Colonic mucosa (tissue), 4 donors: ENCODE results near the gene LRRC25. TPM values are rescaled to one million over a fixed set of nuclear protein-coding genes. Genes with fewer than 3 reads are reported as not detected.

Source experiments
- DNase-seq: peaks from one replicate; pipeline ENCODE4 v3.0.0-alpha.2; 2020
- H3K27ac ChIP-seq: fragments of 200-600 bp; one replicate; pipeline ENCODE4 v1.8.0; 2021
- H3K27me3 ChIP-seq: fragments of 200-600 bp; one replicate; pipeline ENCODE4 v1.8.0; 2021
- H3K36me3 ChIP-seq: fragments of 200-600 bp; one replicate; pipeline ENCODE4 v1.8.0; 2021
- H3K4me1 ChIP-seq: fragments of 200-600 bp; one replicate; pipeline ENCODE4 v1.8.0; 2021; ENCODE audit warnings: mild to moderate bottlenecking
- H3K4me3 ChIP-seq: fragments of 200-600 bp; one replicate; pipeline ENCODE4 v1.8.0; 2021
- H3K9ac ChIP-seq, 2 donors: one replicate each; pipeline ENCODE4 v1.7.0; 2013; ENCODE audit warnings: control low read depth in 2 of 2, low read depth in 2 of 2, low read length in 2 of 2
- H3K9me3 ChIP-seq: fragments of 200-600 bp; one replicate; pipeline ENCODE4 v1.8.0; 2021
- CTCF ChIP-seq: fragments of 200-600 bp; IDR thresholded peaks from one replicate; pipeline ENCODE4 v1.8.0; 2022; ENCODE audit warnings: antibody characterized with exemption, mild to moderate bottlenecking
- intact Hi-C: fragments of 100-400 bp; cut with DNase I; formaldehyde crosslinking; loops from one replicate; pipeline ENCODE4 v1.14.1; 2022
- total RNA-seq, 2 donors: library from RNA; stranded (reverse); fragmentation: NEBNext Ultra II Directional in 1 of 2; extraction: Animal tissue kit (Norgen Biotek cat#: 25700) in 1 of 2; gene quantifications; one replicate each; pipeline ENCODE4 v1.2.1, GENCODE V29; 2021
- donor health status: healthy.
- donor health status: DM: no; HTN: no; CAD: no.
- donor health status: DM: no; HTN: no; CAD: no.

LRRC25 gene
- total RNA-seq, 2 donors from 2014 or later = 1.4 to 3.9 TPM

- Histone ChIP-seq H3K4me3 (no peak overlapping the region), H3K4me1 (peaks cover 6% of the 10 kb centered on the region), H3K36me3 (no peaks in the 10 kb centered on the region), H3K9me3 (no peaks in the 10 kb centered on the region), H3K27ac (peak overlapping the region; percentile 73), H3K27me3 (peaks cover 10% of the 10 kb centered on the region), H3K9ac (peak overlapping the region; percentile 43 to 74)
- intact Hi-C loops = no loop called here
- peak; percentile 37 for TF ChIP-seq CTCF
- DNase-seq = peak; percentile 89
Observed at GRCh38 chr19:18401580-18402112, 4.2 kb upstream of the LRRC25 start.

GRCh38 chr19:18399008-18399407 is 1.6 kb upstream of the LRRC25 start:
- Histone ChIP-seq H3K4me3 (no peak overlapping the region), H3K27ac (no peak overlapping the region), H3K9ac (no peak overlapping the region), H3K36me3 (no peaks in the 10 kb centered on the region), H3K4me1 (peaks cover 6% of the 10 kb centered on the region), H3K9me3 (no peaks in the 10 kb centered on the region), H3K27me3 (peaks cover 10% of the 10 kb centered on the region)
- peak; percentile 62 for DNase-seq
- intact Hi-C loops = no loop called here
- TF ChIP-seq CTCF = no peak

GRCh38 chr19:18396471-18397241 is 766 bp downstream of the LRRC25 start:
- peaks cover 10% of the 10 kb centered on the region for H3K27me3 ChIP-seq
- peak overlapping the region; percentile 33 for H3K4me3 ChIP-seq
- H3K9ac ChIP-seq = peak overlapping the region; percentile 50 to 55
- peaks cover 6% of the 10 kb centered on the region for H3K4me1 ChIP-seq
- TF ChIP-seq CTCF = no peak
- no peak overlapping the region for H3K27ac ChIP-seq
- H3K9me3 ChIP-seq = no peaks in the 10 kb centered on the region
- intact Hi-C loops = no loop called here
- no peak for DNase-seq
- no peaks in the 10 kb centered on the region for H3K36me3 ChIP-seq

GRCh38 chr19:18393836-18394235 is 3.6 kb downstream of the LRRC25 start:
- H3K27me3 ChIP-seq = peaks cover 10% of the 10 kb centered on the region
- no peaks in the 10 kb centered on the region for H3K36me3 ChIP-seq
- peaks cover 6% of the 10 kb centered on the region for H3K4me1 ChIP-seq
- H3K9ac ChIP-seq = peak overlapping the region in 1 of 2 donors; percentile 12
- no peak overlapping the region for H3K27ac ChIP-seq
- DNase-seq = no peak
- no peak for TF ChIP-seq CTCF
- no peaks in the 10 kb centered on the region for H3K9me3 ChIP-seq
- intact Hi-C loops = no loop called here
- H3K4me3 ChIP-seq = peak overlapping the region; percentile 4

GRCh38 chr19:18392926-18393325 is 4.5 kb downstream of the LRRC25 start:
- Histone ChIP-seq H3K36me3 (no peaks in the 10 kb centered on the region), H3K9me3 (no peaks in the 10 kb centered on the region), H3K27me3 (peaks cover 10% of the 10 kb centered on the region), H3K9ac (no peak overlapping the region), H3K27ac (no peak overlapping the region), H3K4me3 (no peak overlapping the region), H3K4me1 (peaks cover 6% of the 10 kb centered on the region)
- TF ChIP-seq CTCF = no peak
- DNase-seq = no peak
- intact Hi-C loops = no loop called here
